NOMO-1 treated with DMSO at 0.1 percent for 48 hours (cell line): ENCODE data around the gene NAP1L4.

Source experiments
- DNase-seq: peaks from one replicate; lab custom pipeline; 2025; ENCODE audit not compliant: unreplicated experiment; lab: John Stamatoyannopoulos, UW

Gene NAP1L4

GRCh38 chr11:2992234-2992996 is at the start of gene NAP1L4:
TSS of gene NAP1L4 (minus strand) at chr11:2992329. CDS start at chr11:2979220, 13,109 bp downstream.
- peak; percentile 96 for DNase-seq

- no peak for DNase-seq
These were observed 48.8 kb upstream of the NAP1L4 start for GRCh38 chr11:3040881-3041280.

DNA sequence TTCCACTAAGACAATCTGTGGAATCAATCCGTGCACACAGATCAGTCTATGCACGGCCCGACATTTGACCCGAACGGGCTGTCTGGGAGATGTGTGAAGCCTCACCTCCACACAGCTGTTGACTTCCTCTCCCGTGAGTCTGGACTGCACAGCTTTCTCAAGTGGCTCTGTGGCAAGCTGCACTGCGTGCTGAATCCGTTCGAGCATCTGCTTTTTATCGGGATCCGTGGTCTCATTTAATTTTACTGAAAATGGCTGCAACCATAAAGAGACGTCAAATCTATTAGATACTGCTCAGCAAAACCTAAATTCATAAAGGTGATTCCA is 45.8 kb upstream of the NAP1L4 start:
- DNase-seq, result no peak

DNA sequence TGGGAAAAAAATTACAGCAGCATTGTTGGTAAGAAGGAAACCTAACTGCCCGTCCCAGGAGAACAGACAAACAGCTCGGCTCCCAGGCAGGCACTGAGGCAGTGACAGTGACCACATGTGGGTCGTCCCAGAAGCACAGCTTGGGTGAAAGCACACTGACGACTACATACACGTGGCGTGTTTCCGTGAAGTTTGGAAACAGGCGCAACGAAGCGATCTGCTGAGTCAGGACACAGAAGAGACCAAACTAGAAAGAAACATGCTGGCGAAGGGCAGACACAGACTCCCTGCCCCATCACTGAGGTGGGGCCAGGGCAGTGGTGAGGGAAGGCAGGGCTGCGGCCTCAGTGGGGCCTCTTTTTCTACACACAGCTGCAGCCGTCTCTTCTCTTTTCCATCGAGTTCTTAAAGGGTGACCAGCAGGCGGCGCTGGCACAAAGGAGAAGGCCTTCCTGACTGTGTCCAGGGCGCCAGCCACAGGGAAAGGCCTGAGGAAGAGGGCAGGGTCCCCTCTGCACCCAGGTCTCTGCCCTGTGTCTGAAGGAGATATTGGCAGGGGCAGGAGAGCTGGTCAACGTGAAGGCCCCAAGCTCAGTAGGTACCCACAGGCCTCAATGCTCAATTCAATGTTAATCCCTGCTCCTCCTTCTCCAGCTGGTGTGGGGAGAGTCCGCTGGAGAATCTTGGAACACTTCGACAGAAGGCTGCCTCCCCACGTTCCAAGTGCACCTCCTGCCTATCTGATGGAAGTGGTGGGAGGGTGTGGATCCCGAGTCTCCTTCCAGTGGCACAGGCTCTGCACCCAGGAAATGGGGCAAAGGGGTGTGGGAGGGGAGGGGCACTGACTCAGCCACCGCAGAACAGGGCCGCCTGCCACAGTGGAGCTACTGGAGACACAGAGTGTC is 45.2 kb upstream of the NAP1L4 start:
- peak; percentile 68 for DNase-seq

DNA sequence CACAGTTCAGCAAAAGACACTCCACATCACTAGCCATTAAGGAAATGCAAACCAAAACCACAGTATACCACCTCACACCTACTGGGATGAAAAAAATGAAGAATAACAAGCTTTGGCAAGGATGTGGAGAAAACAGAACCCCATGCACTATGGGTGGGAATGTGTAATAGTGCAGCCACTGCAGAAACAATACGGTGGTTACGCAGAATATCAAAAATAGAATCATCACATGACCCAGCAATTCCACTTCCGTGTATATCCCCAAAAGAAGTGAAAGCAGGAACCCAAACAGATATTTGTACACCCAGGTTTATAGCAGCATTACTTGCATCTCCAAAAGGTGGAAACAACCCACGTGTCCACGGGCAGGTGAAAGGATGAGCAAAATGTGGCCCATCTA is 44.3 kb upstream of the NAP1L4 start:
- DNase-seq, result peak; percentile 86

GRCh38 chr11:3035333-3035732 is 43.2 kb upstream of the NAP1L4 start:
- no peak for DNase-seq

DNA sequence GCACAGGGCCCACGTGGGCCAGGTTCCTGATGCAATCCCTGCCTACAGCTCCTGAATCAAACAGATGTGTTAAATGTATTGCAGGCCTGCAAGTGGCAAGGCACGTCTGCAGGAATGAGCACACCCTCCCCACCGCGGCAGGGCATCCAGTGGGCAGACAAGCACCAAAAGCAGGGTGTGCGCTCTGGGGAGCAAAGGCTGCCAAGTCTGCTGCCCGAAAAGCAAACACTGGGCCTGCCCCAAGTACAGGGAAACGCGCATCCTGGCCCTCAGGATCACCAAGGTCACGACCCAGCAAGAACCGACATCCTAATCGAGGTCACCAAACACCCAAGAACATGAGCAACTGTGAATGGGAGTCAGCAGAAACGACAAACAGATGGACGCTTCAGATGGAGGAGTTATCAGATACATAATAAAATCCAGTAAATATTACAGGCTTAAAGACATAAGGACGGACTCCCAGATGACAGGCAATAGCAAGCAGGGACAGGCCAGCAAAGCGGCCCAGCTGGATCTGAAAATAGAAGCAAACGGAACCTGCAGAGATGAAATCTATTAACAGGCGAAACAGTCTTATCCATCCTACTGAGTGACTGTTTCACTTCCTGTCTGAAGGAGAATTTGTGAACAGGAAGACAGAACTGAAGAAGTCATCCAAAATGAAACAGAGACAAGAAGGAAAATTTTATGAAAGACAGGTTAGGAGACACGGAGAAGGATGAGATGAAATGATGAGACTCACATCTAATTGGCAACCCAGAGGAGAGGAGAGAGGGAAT is 38.4 kb upstream of the NAP1L4 start:
- DNase-seq, result peak; percentile 70

DNA sequence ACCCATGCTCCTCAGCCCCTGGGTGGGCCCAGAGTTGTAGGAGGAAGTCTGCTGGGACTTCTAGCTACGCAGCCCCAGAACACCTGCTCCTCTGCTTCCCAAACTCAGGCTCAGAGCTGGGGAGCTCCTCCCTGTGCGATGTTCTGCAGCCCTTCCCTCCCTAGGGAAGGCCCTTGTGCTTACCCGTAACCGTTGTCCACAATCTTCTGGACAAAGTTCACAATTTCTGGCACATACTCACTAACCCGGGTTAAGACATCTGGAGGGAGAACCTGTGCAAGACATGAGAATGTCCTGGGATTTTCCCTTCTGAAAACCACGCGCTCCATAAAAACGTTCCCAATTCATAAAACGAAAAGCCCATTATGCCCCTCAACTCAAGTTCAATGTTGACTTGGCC is 36.7 kb upstream of the NAP1L4 start:
- DNase-seq, result no peak

- DNase-seq, result no peak
These were observed 34.7 kb upstream of the NAP1L4 start for GRCh38 chr11:3026803-3027202.

DNA sequence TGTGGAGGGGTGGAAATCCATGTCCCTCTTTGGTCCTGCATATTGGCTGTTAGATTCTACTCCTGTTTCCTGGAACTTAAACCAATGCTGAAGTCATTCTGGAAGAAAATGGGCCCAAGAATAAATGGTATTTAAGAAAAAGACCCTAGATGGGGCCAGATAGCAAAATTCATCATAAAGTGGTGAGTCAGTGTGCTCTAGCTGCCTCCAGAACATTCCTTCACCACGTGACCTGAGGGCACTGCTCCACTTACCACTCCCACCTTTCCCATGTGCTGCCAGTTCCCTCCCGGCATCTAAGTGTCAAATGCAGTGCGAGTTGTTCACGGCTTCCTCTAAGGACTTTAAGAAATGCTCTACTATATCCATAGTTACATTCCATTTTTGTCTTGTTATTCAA is 30.9 kb upstream of the NAP1L4 start:
- no peak for DNase-seq

DNA sequence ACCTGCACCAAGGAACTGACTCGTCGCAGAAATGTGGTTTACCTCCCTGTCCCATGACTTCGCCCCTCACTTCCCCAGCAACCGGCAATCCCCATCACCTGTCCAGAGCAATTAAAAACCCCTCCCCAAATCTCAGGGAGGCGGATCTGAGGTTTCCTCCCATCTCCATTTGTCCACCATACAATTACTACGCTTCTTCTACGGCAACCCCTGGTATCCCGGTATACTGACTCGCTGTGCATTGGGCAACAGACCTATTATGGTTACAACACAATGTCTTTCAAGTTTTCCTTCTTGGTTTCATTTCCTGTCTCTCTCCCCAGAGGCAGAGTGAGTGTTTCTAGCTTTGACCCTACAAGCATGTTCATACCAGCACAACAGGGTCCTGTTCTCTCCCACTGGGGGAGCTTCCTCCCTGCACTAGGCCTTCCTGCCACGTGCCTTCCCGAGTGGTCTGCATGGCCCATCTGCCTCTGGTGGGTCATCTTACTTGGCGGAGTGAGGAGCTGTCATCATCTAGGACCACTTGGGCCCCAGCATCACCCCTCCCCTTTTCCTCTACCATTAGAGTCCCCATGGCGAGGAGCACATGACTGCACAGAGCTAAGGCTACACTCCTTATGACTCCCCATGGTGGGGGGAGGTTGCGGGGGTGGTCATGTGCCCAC is 30.3 kb upstream of the NAP1L4 start:
- DNase-seq, result peak; percentile 97

DNA sequence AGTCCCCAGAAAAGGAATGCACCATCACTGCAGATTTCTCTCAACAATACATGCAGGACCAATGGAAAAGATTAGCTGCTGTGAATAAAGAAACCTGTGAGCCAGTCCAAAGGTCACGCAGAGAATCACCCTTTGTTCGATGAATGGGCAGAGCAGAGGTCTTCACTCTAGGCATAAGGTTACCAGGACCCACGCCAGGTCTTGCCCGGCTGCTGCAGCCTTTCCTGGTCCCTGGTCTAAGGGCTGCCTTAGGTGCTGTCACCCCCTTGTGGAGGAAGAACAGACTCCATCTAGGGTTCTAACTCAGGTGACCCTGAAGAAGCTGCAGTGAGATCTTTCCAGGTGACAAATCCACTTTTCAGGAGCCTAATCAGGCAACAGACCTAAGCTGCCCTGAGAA is 29.0 kb upstream of the NAP1L4 start:
- peak; percentile 49 for DNase-seq

DNA sequence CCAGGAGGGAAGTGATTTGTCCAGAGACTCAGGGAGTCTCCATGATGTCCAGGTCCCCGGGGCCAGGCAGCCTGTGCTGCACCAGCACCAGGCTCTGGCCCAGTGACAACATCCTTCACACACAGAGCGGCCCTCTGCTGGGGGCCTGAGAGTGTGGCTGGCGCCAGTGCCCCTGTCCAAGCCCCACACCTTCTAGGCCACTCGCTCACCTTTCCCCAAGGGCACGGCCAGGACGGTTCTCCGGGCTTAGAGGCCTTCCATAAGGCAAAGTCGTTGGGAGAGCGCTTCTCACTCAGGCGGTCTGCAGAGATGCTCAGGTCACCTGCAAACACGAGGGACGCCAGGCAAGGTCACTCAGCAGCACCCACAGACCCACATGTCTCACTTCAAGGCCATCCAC is 27.9 kb upstream of the NAP1L4 start:
- no peak for DNase-seq

GRCh38 chr11:3018596-3018995 is 26.5 kb upstream of the NAP1L4 start:
- DNase-seq, result no peak

GRCh38 chr11:3016861-3017260 is 24.7 kb upstream of the NAP1L4 start:
- no peak for DNase-seq

DNA sequence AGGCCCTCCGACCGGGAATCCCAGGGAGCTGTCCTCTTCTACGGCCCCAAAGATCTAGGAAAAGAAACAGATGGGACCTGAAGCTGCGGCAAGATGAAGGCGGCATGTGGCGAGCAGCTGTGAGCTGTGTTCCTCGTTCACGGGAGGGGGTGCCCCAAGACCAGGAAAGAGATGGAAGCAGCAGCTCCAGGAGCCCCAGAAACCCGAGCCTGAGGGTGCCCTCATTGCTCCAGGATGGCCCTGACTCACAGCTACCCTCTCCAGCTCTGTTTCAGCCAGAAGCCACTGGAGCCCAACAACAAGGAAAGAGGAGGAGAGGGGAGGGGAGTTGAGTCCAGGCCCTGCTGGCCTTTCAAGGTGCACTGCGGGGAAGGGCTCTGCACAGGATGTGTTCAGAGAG is 23.7 kb upstream of the NAP1L4 start:
- DNase-seq, result no peak

- DNase-seq, result no peak
These were observed 22.8 kb upstream of the NAP1L4 start for GRCh38 chr11:3014943-3015342.

- no peak for DNase-seq
These were observed 22.2 kb upstream of the NAP1L4 start for GRCh38 chr11:3014057-3014938.

- no peak for DNase-seq
These were observed 20.1 kb upstream of the NAP1L4 start for GRCh38 chr11:3011891-3012885.
